GM18867 (cell line): ENCODE data around the gene DSCAML1.
"Not testable (repeated sequence)": the region's sequence is repeated elsewhere in the genome, so short reads cannot be mapped to it uniquely, and the experiment has no call there.

Source experiments
- ATAC-seq: cut with Tn5 transposase; IDR thresholded peaks from one replicate; pipeline ENCODE4 v1.9.1; 2021; ENCODE audit warnings: mild to moderate bottlenecking, moderate library complexity; ENCODE audit not compliant: unreplicated experiment

DSCAML1 gene

GRCh38 chr11:117766026-117766425 is 31.0 kb downstream of the DSCAML1 start:
- no peak for ATAC-seq

- ATAC-seq, result no peak
These were observed 31.9 kb downstream of the DSCAML1 start for GRCh38 chr11:117765068-117765467.

- ATAC-seq, result not testable (repeated sequence)
These were observed 33.6 kb downstream of the DSCAML1 start for GRCh38 chr11:117763465-117763864.

- no peak for ATAC-seq
These were observed 35.0 kb downstream of the DSCAML1 start for GRCh38 chr11:117761993-117762392.

- ATAC-seq, result no peak
These were observed 37.7 kb downstream of the DSCAML1 start for GRCh38 chr11:117759305-117759704.

GRCh38 chr11:117754030-117754429 is 43.0 kb downstream of the DSCAML1 start:
- no peak for ATAC-seq

- ATAC-seq, result no peak
These were observed 44.2 kb downstream of the DSCAML1 start for GRCh38 chr11:117752721-117753237.

- ATAC-seq, result no peak
These were observed 44.9 kb downstream of the DSCAML1 start for GRCh38 chr11:117752071-117752470.

GRCh38 chr11:117750916-117751662 is 45.9 kb downstream of the DSCAML1 start:
- no peak for ATAC-seq

- ATAC-seq, result no peak
These were observed 46.7 kb downstream of the DSCAML1 start for GRCh38 chr11:117750357-117750756.

GRCh38 chr11:117749541-117749910 is 47.5 kb downstream of the DSCAML1 start:
- no peak for ATAC-seq

- no peak for ATAC-seq
These were observed 48.1 kb downstream of the DSCAML1 start for GRCh38 chr11:117748771-117749540.

- no peak for ATAC-seq
These were observed 49.1 kb downstream of the DSCAML1 start for GRCh38 chr11:117747892-117748291.

- ATAC-seq, result no peak
These were observed 51.7 kb downstream of the DSCAML1 start for GRCh38 chr11:117745346-117745745.

GRCh38 chr11:117744471-117745150 is 52.4 kb downstream of the DSCAML1 start:
- no peak for ATAC-seq

GRCh38 chr11:117743121-117743815 is 53.7 kb downstream of the DSCAML1 start:
- no peak for ATAC-seq

- no peak for ATAC-seq
These were observed 58.6 kb downstream of the DSCAML1 start for GRCh38 chr11:117738246-117738957.

GRCh38 chr11:117735350-117735977 is 61.6 kb downstream of the DSCAML1 start:
- no peak for ATAC-seq

GRCh38 chr11:117734601-117735024 is 62.4 kb downstream of the DSCAML1 start:
- ATAC-seq, result no peak

- no peak for ATAC-seq
These were observed 63.7 kb downstream of the DSCAML1 start for GRCh38 chr11:117733316-117733715.
